ENCODE measurements around the gene POLH.

Gene POLH

DNA sequence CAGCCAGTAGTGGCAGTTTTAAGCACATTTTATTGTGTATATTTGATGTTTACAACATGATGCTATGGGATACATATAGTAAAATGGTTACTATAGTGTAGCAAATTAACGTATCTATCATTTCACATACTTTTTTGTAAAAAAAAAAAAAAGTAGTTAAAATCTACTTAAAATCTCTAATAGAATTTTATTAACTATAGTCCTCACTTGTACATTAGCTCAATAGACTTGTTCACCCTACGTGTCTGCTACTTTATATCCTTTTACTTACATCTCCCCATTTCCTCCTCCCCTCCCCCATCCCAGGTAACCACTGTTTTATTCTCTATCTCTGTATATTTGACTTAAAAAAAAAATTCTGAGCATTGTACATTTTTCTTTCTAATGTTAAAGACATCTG is 30.0 kb downstream of the POLH start:
- no peak for DNase-seq (ENCODE audit: low spot score)

DNA sequence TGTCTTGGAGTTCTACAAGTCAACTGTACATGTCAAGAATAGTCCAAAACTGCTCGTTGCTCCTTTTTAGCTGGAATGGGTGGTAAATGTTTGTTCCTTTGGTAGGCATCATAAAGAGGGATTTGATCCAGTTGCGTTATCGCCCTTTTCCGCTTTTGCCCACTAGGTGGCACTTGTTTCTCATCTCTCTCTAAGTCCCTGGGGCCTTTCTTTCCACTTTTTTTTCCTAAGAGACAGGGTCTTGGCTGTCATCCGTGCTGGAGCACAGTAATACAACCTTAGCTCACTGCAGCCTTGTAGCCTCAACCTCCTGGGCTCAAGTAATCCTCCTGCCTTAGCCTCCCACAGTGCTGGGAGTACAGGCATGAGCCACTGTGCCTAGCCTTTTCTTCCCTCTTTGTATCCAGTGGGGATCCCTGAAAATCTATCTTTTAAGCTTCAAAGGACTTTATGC is 32.4 kb downstream of the POLH start:
- DNase-seq (ENCODE audit: low spot score) = peak; percentile 58

DNA sequence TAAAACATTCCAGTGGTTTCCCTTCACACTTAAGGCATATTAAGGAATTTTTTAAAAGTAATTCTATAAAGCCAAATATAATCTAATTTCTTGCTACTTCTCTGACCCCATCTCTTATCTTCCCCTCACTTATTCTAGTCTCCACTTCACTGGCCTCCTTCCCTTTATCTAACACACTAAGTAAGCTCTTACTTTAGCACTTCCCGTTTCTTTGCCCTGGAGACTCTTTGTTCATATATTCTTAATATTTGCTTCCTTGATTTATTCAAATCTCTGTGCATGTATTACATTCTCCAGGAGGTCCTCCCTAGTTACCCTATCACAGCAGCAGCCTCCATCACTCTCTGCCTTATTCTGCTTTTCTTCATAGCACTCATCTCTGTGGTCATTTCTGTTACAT is 32.8 kb downstream of the POLH start:
- DNase-seq (ENCODE audit: low spot score) = peak; percentile 18

DNA sequence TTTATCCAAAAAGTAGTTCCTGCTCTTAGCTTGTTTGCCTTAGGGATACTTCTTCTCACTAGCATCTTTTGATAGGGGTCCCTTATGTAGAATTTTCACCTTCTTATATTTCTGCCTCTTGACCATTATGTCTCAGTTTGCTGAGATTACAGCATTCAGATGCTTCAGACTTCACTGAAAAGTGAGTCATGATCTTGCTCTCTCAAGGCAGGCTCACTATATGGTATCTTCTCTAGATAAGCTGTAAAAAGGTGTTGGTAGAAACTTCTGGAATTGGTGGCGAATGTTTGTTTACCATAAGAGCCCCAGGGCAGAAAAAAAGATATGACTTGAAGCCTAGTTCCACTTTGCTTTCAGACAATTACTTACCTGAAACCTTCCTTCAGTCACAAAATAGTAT is 33.4 kb downstream of the POLH start:
- no peak for DNase-seq (ENCODE audit: low spot score)

DNA sequence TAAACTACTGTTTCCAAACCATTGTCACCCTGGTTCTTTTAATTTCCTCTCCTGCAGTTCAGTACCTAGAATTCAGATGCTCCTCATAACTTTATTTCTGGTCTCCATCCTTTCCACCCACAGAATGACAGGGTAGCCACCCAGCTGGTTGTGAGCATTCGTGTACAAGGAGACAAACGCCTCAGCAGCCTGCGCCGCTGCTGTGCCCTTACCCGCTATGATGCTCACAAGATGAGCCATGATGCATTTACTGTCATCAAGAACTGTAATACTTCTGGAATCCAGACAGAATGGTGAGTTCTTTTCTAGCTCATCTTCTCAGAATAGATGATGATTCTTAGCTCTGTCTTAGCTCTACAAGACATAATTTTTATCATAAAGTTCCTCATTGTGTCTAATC is 34.4 kb downstream of the POLH start:
- DNase-seq (ENCODE audit: low spot score) = no peak

DNA sequence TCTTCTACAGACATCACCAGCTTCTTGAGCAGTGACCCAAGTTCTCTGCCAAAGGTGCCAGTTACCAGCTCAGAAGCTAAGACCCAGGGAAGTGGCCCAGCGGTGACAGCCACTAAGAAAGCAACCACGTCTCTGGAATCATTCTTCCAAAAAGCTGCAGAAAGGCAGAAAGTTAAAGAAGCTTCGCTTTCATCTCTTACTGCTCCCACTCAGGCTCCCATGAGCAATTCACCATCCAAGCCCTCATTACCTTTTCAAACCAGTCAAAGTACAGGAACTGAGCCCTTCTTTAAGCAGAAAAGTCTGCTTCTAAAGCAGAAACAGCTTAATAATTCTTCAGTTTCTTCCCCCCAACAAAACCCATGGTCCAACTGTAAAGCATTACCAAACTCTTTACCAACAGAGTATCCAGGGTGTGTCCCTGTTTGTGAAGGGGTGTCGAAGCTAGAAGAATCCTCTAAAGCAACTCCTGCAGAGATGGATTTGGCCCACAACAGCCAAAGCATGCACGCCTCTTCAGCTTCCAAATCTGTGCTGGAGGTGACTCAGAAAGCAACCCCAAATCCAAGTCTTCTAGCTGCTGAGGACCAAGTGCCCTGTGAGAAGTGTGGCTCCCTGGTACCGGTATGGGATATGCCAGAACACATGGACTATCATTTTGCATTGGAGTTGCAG is 37.9 kb downstream of the POLH start:
- no peak for DNase-seq (ENCODE audit: low spot score)

DNA sequence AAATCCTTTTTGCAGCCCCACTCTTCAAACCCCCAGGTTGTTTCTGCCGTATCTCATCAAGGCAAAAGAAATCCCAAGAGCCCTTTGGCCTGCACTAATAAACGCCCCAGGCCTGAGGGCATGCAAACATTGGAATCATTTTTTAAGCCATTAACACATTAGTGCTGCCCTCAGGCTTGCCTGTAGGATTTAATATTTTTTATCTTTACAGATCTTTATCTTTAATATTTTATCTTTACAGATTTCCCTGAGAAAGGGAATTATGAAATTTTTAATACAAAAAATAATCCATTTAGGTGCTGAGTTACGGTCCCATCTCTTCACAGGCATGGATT is 38.4 kb downstream of the POLH start:
- no peak for DNase-seq (ENCODE audit: low spot score)

DNA sequence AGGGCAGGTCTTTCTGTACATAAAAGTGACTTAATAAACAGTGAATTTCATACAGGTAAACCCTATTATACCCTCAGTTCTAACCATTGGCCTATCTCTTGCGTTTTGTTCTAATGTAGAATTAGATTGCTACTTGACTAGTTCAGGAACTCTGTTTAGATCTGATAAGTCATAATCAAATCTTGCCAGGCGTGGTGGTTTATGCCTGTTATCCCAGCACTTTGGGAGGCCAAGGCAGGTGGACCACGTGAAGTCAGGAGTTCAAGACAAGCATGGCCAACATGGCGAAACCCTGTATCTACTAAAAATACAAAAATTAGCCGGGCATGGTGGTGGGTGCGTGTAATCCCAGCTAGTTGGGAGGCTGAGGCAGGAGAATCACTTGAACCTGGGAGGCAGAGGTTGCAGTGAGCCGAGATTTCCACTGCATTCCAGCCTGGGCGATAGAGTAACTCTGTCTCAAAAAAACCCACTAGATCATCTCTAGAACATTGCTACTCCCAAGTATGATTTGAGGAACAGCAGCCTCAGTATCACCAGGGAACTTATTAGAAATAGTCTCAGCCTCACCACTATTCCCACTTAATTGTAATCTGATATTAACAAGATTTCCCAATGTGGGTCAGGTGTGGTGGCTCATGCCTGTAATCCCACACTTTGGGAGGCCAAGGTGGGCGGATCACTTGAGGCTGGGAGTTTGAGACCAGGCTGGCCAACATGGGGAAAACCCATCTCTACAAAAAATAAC is 40.9 kb downstream of the POLH start:
- no peak for DNase-seq (ENCODE audit: low spot score)

DNA sequence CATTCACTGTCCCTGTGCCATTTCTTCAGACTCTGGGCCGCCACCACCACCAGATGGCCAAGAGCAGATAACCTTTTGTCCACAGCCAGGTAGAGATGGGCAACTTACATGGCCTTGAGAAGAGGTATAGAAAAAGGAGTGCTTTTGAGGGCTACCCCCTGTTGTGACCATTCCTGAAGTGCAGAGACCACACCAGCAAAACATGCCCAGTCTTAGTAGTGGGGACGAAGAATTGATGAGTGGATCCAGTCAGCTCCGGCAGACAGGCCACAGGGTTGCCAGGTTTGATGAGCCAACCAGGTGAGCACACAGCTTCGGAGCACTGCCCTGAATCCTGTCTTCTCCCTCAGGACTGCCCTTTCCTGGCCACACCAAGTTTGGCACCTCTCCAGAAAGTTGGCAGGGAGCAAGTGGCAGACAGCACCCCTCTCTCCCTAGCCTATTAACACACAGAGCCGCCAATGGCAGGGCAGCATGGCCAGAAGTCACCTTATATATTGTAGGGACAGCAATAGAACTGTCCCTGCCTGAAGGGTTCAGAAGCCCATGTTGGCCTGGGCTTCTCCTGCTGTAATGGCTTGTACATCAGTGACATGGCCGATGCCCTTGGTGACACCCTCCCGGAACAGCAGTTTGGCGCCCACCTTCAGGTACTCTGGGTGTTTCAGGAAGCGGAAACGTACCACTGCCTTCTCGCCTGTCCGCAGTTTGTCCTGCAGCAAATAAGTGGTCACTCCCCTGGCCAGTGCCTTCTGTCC is 45.3 kb downstream of the POLH start:
- no peak for DNase-seq (ENCODE audit: low spot score)

DNA sequence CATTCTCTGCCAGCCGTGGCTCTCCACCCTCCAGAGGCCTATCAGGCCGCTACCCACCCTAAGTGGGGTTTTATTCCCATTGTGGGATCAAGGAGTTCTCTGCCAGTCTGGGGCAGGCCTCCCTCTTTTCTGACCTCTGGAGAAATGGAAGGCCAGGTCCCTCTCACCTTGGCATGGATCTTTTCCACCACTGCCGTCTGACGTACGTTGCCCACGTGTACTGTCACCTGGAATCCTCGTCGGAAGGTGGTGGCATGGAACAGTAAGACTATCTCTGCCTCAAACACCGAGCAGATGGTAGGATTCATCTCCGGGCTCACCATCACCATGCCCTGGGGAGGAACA is 45.8 kb downstream of the POLH start:
- DNase-seq (ENCODE audit: low spot score) = no peak

DNA sequence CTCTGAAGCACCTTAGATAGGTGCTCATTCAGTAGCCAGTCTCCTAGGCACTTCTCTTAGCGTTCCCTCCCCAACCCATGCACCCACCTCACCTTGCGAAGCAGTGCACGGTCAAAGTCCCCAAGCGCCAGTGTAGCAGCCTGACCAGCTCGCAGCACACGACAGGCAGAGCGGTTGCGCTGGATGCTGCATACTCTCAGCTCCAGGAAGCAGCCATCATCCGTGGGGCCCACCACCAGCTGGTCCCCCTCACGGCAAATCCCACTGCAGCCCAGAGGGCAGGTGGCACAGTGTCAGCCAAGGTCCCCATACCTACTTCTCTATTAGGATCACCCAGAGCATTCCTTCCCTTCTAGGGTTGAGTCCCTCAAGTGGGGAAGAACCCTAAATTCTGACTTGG is 46.6 kb downstream of the POLH start:
- DNase-seq (ENCODE audit: low spot score) = no peak

DNA sequence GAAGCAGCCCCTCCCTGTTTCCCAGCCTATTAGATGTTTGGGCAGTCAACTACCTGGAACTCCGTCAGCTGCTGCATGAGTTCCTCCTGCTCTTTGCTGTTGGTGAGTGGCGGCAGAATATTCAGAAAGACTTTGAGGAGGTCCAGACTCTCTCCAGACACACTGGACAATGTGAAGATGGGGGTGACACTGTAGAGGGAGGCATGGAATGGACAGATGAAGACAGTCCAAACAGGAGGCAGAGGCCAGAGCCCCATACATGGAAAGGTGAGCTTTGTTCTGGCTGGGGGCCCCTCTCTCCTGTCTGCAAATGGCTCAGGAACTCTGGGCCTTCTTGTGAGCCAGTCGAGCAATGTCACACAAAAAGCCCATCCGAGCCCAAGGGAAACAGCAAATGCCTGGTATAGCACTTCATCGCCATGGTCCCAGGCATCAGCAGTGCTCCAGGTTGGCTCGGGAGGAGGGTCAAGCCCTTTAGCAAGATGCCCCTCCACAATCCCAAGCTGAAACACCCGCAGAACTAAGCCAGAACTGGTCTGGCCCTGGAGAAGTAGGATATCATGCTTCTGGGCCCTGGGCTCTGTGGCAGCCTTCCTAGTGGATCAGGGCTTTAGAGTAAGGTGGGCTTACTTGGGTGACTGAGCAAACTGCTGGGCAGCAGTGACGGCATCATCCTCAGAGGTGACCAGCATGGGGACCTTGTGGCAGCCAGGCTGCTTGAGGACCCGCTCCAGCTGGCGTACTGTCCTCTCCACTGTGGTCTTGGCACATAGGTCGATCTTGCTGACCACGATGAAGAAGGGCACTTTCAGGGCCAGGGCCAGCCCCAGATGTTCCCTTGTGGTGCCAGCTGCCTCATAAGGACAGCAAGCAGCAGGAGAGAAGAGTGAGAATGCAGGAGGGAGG is 48.1 kb downstream of the POLH start:
- no peak for DNase-seq (ENCODE audit: low spot score)

DNA sequence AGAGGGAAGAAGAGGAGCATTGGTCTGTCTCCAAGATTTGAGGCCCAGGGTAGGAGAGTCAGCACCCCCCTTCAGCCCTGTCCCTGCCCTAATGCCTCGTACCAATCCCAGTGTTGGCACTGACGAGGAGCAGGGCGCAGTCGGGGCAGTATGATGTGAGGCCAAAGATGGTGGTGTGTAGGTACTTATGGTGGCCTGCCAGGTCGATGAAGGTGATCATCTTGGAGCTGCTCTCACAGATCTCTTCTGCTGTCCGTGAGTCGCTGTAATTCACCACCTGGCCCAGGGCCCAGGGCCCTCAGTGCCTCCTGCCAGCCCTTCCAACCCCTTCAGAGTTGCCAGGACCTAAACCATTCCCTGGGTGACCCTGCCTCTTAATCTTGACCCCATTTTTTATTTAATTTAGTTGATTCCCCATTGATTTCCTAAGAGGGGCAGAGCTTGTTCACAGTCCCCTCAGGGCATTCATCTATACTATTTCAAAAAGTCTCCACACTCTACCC is 48.9 kb downstream of the POLH start:
- no peak for DNase-seq (ENCODE audit: low spot score)

DNA sequence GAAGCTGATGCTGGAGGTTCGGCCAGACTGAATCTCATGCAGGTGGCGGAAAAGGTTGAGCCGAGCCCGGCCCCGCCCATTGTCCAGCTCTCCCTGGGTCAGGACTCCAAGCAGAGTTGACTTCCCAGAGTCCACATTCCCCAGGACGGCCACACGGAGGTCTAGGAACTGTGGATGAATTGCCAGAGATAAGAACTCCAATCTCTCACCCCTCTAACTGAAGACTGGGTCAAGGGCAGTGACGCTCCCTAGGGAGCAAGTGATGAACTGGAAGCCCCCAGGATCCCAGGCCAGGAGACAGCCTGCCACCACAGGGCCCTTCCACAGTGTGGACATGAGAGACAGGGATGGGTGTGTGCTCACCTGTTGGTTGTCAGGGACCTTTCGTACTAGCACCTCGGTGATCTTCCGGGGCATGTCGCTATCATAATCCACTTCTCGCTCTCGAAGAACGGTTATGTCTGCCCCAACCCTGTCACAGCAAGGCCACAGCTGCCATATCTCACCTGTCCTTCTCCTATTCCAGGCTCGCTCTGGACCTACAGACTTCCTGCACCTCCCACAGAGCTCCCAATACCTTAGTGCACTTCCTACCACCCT is 49.5 kb downstream of the POLH start:
- no peak for DNase-seq (ENCODE audit: low spot score)

DNA sequence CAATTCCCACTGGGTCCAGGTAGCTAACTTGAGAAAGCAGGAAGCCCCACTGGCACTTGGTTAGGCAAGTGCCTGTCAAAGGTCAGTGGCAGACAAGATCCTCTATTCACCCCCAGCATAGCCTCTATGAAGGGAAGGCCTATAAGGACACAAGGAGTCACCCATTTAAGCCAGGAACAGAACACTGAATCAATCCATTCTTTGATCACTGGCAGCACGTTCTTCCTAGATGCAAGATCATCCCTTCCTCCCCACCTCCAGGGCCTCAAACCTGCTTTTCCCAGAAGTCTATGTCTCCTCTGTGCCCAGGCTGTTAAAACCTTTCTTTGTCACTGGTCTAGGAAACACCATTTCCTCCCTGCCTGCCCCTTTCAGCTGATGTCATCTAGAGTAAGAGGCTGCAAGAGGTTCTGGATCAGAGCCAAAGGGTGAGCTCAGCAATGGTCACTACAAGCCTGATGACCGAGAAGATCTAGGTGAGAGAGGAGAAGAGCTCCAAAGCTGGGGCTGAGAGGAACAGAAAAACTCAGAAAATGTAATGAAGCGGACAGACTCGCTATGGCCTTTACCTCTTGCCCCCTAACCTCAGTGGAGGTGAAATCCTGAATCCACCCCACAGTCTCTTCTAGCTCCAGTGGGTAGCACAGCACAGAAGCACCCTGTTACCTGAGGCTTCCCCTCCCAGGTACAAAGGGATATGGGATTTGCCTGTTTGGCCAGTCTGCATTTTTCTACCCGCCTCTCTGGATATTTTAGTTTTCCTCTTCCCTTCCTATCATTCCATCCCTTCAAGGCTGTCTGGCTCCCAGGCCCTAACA is 51.2 kb downstream of the POLH start:
- DNase-seq (ENCODE audit: low spot score) = no peak

DNA sequence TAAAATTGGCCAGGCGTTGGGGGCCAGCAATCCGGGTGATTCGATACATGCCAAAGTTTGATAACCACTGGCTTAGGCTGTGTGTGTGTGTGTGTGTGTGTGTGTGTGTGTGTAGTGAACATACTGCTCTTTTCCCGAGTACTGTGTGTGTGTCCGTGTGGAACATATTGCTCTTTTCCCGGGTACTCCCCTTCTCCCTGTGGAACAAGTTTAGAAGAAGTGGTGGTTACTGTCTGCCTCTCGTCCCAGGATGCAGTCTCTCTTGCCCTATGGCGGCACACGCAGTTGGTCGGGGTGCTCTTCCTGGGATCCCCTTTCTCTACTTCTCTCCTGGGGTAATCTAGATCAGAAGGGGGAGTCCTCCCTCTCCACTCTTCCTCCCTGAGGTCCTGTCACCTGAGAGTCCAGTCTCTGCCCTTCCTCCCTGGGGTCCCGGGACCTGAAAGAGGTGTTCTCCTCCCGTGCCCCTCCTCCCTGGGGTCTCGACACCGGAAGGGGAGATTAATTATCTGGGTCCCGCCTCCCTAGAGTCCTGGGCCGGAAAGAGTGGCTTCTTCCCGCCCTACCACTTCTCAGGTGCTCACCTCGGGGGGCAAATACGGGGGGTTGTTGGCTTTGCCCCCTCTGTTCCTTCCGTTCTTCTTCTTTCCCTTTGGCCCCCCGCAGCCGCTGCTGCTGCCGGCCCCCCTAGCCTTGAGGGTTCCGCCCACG is 52.6 kb downstream of the POLH start:
- DNase-seq (ENCODE audit: low spot score) = peak; percentile 68

DNA sequence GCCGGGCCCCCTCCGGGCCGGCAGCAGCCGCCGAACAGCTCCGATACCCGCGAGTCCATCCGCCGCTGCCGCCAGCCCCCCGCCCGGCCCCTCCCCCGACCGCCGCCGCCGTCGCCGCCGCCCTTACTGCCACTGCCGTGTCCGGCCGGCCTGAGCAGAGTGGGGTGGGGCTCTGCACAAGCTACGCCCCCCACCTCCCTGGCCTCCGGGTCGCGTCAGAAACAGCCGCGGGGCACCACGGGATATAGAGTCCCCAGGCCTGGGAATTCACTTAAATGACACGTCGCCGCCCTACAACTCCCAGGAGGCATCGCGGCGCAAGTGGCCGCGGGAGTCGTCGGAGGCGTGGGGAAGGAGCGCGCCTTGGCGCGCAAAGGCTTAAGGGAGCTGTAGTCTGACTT is 53.1 kb downstream of the POLH start, which contains the start of gene GTPBP2:
GTPBP2 (minus strand) TSS at position 161 of the 401 bp plus-strand sequence; CDS start at position 59, 102 bp downstream.
- peak; percentile 96 for DNase-seq (ENCODE audit: low spot score)

DNA sequence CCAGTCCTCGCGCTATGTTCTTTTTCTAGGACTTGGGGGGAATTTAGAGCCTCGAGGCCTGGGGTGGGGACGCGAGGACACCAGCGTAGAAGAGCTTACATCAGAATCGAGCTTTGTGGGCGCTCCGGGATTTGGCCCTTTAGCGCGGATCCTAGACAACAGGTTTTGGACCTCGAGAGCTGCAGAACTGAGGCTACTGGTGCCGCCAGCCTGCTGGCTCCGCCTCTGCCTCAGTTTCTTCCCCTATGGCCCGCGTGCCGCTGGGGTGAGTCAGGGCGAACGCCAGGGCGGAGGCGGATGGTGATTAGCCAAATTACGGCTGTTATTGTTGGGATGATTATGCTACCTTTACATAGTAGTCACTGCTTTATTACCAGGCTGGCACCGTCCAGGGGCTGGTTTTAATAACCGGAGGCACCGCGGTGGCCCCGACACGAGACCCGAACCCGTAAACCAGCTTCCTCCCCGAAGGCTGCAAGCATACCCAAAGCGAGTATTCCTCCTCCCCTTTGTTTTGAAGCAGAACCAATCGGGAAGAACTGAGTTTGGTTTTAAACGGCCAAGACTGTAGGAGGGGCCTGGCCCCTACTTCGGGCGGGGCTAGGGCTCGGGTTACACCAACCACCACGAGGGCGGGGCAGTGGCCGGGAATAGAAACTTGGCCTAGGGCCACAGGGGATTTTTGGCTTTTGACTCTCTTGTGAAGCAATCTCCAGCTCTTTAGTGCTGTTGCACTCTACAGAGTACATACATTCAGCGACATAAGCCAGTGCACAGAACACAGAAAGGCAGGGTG is 53.7 kb downstream of the POLH start:
- DNase-seq (ENCODE audit: low spot score) = peak; percentile 96

DNA sequence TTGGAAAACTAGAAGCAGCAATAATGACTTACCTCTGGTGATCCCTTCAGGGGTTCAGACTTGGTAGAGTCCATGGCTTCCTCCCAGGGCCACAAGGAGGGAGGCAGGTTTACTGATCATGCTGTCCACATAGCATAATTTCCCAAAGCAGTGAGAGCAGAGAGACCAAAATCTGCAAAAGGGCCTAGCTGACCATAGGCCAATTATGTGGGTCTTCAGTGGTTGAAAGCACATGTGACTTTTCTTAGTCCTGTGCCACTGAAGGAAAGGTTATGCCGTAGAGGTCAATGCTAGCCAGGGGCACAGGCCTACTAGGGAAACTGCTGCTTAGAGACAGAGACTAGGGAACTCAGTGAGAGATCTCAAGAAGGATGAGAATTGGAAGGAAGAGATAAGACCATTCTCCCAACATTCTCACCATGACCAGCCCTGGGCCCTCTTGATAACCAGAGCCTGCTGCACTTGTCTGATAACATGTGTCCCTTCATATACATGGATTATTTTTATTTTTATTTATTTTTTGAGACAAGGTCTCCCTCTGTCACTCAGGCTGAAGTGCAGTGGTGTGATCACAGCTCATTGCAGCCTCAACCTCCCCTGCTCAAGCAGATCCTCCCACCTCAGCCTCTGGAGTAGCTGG is 55.1 kb downstream of the POLH start:
- no peak for DNase-seq (ENCODE audit: low spot score)
